ENCODE measurements around the gene HOXD3.

DNA sequence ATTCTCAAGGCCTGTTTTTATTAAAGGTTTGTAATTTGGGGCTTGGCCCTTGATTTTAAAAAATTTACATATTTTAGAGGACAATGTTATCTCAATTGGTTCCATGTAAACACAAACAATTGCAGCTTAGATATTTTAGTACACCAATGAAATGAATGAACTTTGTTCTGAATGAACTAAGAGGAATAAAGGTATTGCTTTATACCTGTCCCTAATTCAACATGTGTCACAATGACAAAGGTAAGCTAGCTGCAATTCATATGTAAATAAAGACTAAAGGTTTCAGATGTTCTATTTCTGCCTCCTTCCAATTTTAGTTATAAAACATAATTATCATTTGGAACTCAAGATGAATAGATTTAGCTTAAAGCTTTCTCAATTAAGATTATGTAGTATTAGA, 42.8 kb downstream of the HOXD3 start:
- TF ChIP-seq EZH2 (IDR thresholded peaks at IDR 0.05) (no peak), POLR2AphosphoS5 (IDR thresholded peaks at IDR 0.05; ENCODE audit: borderline replicate concordance, low read depth, low read length) (no peak)
